C4-2B (cell line): ENCODE results near the gene IL17RD.

ENCODE experiments used
- H3K27ac ChIP-seq: fragments of 450-650 bp; 2 replicates; pipeline ENCODE4 v1.5.1; 2017
- ZFX ChIP-seq: fragments of 450-650 bp; IDR thresholded peaks from 2 replicates; pipeline ENCODE4 v1.6.1; 2017
- TF ChIP-seq, protein P1 (sequence below): fragments of 450-650 bp; conservative IDR thresholded peaks from 2 replicates; pipeline ENCODE4 v1.5.1; 2017; ENCODE audit warnings: mild to moderate bottlenecking

The IL17RD gene

DNA sequence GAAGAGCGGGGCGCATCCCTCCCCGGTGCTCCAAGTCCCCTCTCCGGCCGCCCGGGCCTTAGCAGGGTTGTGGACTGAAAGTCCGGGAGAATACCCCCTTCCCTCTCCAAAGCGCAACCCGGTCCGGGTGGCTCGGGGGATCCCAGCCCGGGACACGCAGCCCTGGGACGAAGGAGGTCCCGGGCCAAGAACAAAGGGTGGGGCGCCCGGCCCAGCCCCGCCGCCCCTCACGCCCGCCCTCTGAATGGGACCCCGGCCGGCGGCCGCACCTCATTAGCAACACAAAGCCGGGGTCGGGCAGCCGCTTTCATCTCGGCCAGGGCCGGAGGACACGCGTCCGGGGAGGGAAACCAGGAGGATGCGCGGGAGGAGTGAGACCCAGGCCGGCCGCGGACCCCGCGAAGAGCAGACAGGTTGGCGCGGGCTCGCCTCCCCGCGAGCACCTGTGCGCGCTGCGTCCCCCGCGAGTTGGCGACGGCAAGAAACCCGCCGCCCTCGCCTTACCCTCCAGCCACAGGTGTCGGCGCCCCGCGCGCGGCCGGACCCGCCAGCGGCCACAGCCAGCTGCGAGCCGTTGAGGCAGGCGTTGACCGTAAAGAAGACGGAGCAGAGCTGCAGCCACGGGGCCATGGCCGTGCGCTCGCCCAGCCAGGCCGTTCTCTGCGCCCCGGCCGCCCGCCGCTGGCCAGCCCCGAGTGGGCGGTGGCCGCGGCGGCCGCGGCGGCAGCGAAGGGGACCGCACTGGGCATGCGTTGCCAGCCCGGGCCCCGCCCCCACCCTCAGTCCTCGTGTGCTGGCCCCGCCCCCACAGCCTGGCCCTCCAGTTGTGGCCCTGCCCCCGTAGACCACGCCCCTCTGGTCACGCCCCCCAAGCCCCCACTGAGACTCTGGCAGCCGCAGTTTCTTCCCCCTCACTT, at the start of gene IL17RD:
Gene IL17RD (minus strand): TSS at position 697 of the 917 bp plus-strand sequence. CDS start 67 bp downstream, at position 630.
- TF ChIP-seq, protein P1, sequence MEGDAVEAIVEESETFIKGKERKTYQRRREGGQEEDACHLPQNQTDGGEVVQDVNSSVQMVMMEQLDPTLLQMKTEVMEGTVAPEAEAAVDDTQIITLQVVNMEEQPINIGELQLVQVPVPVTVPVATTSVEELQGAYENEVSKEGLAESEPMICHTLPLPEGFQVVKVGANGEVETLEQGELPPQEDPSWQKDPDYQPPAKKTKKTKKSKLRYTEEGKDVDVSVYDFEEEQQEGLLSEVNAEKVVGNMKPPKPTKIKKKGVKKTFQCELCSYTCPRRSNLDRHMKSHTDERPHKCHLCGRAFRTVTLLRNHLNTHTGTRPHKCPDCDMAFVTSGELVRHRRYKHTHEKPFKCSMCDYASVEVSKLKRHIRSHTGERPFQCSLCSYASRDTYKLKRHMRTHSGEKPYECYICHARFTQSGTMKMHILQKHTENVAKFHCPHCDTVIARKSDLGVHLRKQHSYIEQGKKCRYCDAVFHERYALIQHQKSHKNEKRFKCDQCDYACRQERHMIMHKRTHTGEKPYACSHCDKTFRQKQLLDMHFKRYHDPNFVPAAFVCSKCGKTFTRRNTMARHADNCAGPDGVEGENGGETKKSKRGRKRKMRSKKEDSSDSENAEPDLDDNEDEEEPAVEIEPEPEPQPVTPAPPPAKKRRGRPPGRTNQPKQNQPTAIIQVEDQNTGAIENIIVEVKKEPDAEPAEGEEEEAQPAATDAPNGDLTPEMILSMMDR, result no peak
- no peak for TF ChIP-seq ZFX

GRCh38 chr3:57206423-57206822, 41.3 kb upstream of the IL17RD start:
- no peak overlapping the region for H3K27ac ChIP-seq
- TF ChIP-seq, protein P1, result no peak
- no peak for TF ChIP-seq ZFX

More for the DNA sequence above, at the start of gene IL17RD:
- H3K27ac ChIP-seq, result peak within 1 kb of the TSS; percentile 39; the same call in 1 of the 2 replicates

- no peak for TF ChIP-seq ZFX
- TF ChIP-seq, protein P1, result no peak
- no peak within 1 kb of the TSS for H3K27ac ChIP-seq
Measured at GRCh38 chr3:57199895-57200297, 34.7 kb upstream of the IL17RD start, which contains the start of gene HESX1. TSS of gene HESX1 (minus strand) at chr3:57199978. CDS start at chr3:57199918, 60 bp downstream.

DNA sequence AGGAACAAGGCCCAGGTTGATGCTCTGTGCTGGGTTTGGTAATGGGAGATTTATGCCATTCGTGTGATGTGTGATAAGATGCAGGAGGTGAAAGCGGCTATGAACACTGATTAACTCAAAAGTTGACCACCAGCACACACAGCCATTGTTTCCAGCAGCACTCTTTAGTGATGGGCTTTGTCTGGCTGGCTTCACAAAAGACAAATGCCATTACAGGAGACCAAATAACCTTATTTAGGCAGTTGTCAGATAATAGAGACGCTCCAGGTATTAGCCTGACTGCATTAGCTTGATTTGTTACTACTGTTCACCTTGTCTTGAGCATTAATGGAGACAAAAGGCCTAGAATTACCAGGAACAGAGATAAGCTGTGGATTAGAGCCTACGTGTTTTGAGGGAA, 29.5 kb upstream of the IL17RD start:
- TF ChIP-seq, protein P1, result no peak
- no peak for TF ChIP-seq ZFX
- no peak overlapping the region for H3K27ac ChIP-seq

DNA sequence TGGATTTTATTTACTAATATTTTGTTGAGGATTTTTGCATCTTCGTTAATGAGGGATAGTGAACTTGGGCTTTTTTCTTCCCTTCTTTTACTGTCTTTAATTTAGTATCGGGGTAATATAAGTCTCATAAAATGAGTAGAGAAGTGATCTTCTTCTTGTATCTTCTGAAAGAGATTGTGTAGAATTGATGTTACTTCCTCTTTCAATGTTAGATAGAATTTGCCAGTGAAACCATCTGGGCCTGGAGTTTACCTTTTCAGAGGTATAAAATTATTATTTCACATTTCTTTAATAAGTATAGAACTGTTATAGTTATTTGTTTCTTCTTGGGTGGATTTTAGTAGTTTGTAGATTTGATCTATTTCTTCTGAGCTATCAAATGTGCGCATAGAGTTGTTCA, 26.9 kb upstream of the IL17RD start:
- TF ChIP-seq ZFX, result no peak
- TF ChIP-seq, protein P1, result no peak
- no peak overlapping the region for H3K27ac ChIP-seq

DNA sequence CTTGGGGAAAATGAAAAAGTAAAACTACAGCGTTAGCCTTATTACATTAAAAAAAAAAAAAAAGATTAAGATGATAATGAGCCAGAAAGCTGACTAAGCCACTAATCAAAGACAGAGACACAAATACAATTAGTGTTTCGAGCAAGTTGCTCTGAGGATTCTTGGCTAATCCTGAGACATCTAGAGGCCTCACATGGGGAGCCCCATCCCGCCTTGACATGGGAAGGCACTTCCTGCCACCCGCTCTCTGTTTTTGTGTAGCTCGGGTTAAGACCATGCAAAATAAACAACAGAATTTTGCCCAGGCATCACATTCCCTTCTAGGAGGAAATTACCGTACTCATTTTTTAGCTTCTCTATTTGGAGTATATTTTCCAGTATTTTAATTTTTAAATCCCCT, 19.4 kb upstream of the IL17RD start:
- H3K27ac ChIP-seq, result no peak overlapping the region
- TF ChIP-seq, protein P1, result no peak
- no peak for TF ChIP-seq ZFX

DNA sequence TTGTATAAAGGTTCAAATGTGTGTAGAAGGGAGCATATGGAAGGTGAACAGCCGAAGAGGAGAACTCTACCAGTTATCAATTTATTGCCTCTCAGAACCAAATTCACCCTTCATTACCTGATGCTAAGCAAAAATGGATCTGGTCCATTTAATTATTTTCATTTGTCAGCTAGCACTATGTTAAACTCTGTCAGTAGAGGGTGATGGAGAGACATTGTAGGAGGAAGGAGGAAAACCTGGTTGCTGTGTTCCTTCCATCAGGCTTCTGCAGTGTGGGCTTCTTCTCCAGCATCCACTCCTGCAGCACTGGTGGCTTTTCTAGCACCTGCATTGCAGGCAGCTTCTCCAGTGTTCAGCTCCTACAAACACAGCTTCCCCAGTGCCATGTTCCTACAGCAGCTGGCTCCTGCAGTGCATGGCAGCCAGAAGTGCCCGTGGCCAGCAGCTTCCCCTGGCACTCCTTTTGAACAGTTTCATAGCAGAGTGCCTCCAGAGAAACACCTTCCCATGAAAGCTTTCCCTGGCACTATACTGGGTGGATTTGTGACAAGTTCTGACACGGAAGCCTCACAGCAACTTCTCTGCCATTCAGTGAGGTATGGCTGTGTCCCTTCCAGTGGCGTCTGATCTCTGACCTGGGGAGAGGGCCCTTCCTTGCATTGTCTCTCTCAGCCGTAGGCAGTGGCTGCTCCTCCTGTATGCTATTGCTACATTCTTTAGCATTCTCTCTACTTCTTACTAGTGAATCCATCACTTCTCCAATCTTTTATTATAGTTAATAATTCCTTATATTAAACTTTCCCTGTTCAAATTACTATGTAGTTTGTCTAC, 14.6 kb upstream of the IL17RD start:
- no peak for TF ChIP-seq ZFX
- TF ChIP-seq, protein P1, result peak; percentile 46
- no peak overlapping the region for H3K27ac ChIP-seq
